MM.1S (cell line): ENCODE measurements around the gene PSTPIP1.

ENCODE experiments used
- DNase-seq: peaks from one replicate; pipeline ENCODE4 v3.0.0-alpha.2; 2015
- H2AFZ ChIP-seq: fragments of 300-600 bp; sonication (generic); 2 replicates; pipeline ENCODE4 v1.6.0; 2016; ENCODE audit warnings: antibody characterized with exemption, low read length
- H3F3A ChIP-seq: fragments of 300-600 bp; sonication (generic); 2 replicates; pipeline ENCODE4 v1.6.1; 2016; ENCODE audit warnings: mild to moderate bottlenecking, antibody characterized with exemption, low read length, moderate library complexity, mixed read lengths; ENCODE audit not compliant: insufficient read depth
- H3K27ac ChIP-seq: fragments of 300-600 bp; sonication (generic); 2 replicates; pipeline ENCODE4 v1.5.1; 2016; ENCODE audit warnings: mild to moderate bottlenecking, low read length
- H3K27me3 ChIP-seq: fragments of 300-600 bp; sonication (generic); replicated peaks from 2 replicates; pipeline ENCODE4 v1.6.0; 2016; ENCODE audit warnings: low read length; ENCODE audit not compliant: insufficient read depth
- H3K36me3 ChIP-seq: fragments of 300-600 bp; sonication (generic); replicated peaks from 2 replicates; pipeline ENCODE4 v1.6.1; 2016; ENCODE audit warnings: mild to moderate bottlenecking, low read length, mixed read lengths; ENCODE audit not compliant: insufficient read depth
- H3K4me1 ChIP-seq: fragments of 300-600 bp; sonication (generic); 2 replicates; pipeline ENCODE4 v1.6.1; 2016; ENCODE audit warnings: low read length, mixed read lengths
- H3K4me2 ChIP-seq: fragments of 300-600 bp; sonication (generic); 2 replicates; pipeline ENCODE4 v1.6.0; 2016; ENCODE audit warnings: low read depth, low read length
- H3K4me3 ChIP-seq: fragments of 300-600 bp; sonication (generic); 2 replicates; pipeline ENCODE4 v1.5.1; 2016; ENCODE audit warnings: low read length, mixed read lengths
- H3K79me2 ChIP-seq: fragments of 300-600 bp; sonication (generic); 2 replicates; pipeline ENCODE4 v1.6.1; 2016; ENCODE audit warnings: mixed run types, low read length, mixed read lengths
- H3K9ac ChIP-seq: fragments of 300-600 bp; sonication (generic); 2 replicates; pipeline ENCODE4 v1.6.1; 2016; ENCODE audit warnings: low read length, mixed read lengths
- H3K9me2 ChIP-seq: fragments of 300-600 bp; sonication (generic); replicated peaks from 2 replicates; pipeline ENCODE4 v1.6.1; 2016; ENCODE audit warnings: mild to moderate bottlenecking, low read length, mixed read lengths; ENCODE audit not compliant: insufficient read depth
- H3K9me3 ChIP-seq: fragments of 300-600 bp; sonication (generic); replicated peaks from 2 replicates; pipeline ENCODE4 v1.6.1; 2016; ENCODE audit warnings: mild to moderate bottlenecking, low read length, mixed read lengths; ENCODE audit not compliant: insufficient read depth
- H4K20me1 ChIP-seq: fragments of 300-600 bp; sonication (generic); 2 replicates; pipeline ENCODE4 v1.6.1; 2016; ENCODE audit warnings: mild to moderate bottlenecking, low read length, moderate library complexity, mixed read lengths; ENCODE audit not compliant: insufficient read depth
- CTCF ChIP-seq: fragments of 300-600 bp; sonication (generic); IDR thresholded peaks from 2 replicates; pipeline ENCODE4 v1.5.1; 2016; ENCODE audit warnings: antibody characterized with exemption, low read length, mixed read lengths
- EZH2 ChIP-seq: fragments of 300-600 bp; sonication (generic); optimal IDR thresholded peaks from 2 replicates; pipeline ENCODE3; 2017; ENCODE audit warnings: low read depth, mild to moderate bottlenecking, antibody characterized with exemption, low read length, mixed read lengths
- EZH2phosphoT487 ChIP-seq: fragments of 300-600 bp; sonication (generic); IDR thresholded peaks from 2 replicates; pipeline ENCODE4 v1.6.1; 2018; ENCODE audit warnings: antibody characterized with exemption, low read length

The PSTPIP1 gene

GRCh38 chr15:77004189-77004588, 9.3 kb downstream of the PSTPIP1 start:
- Histone ChIP-seq H2AFZ (no peak overlapping the region), H3K27ac (no peak overlapping the region), H3K27me3 (no peaks in the 10 kb centered on the region), H3K4me3 (no peak overlapping the region), H3K4me2 (no peak overlapping the region), H3K9ac (no peak overlapping the region), H4K20me1 (no peaks in the 10 kb centered on the region), H3K9me2 (no peaks in the 10 kb centered on the region), H3F3A (no peaks in the 10 kb centered on the region; the same call in 1 of the 2 replicates), H3K9me3 (no peaks in the 10 kb centered on the region), H3K4me1 (peaks cover 10% of the 10 kb centered on the region), H3K36me3 (no peaks in the 10 kb centered on the region), H3K79me2 (no peaks in the 10 kb centered on the region)
- TF ChIP-seq EZH2, result no peak
- TF ChIP-seq EZH2phosphoT487, result no peak
- TF ChIP-seq CTCF, result no peak
- no peak for DNase-seq

GRCh38 chr15:77009176-77009575, 14.2 kb downstream of the PSTPIP1 start:
- Histone ChIP-seq H3K79me2 (no peaks in the 10 kb centered on the region), H2AFZ (no peak overlapping the region), H3K36me3 (no peaks in the 10 kb centered on the region), H3K9me2 (no peaks in the 10 kb centered on the region), H3K9me3 (no peaks in the 10 kb centered on the region), H4K20me1 (no peaks in the 10 kb centered on the region), H3F3A (no peaks in the 10 kb centered on the region), H3K4me2 (no peak overlapping the region), H3K27me3 (no peaks in the 10 kb centered on the region), H3K4me1 (no peaks in the 10 kb centered on the region), H3K4me3 (no peak overlapping the region), H3K27ac (no peak overlapping the region), H3K9ac (no peak overlapping the region)
- TF ChIP-seq CTCF, result no peak
- TF ChIP-seq EZH2phosphoT487, result no peak
- TF ChIP-seq EZH2, result no peak
- DNase-seq, result no peak

- H2AFZ ChIP-seq, result no peak overlapping the region
Measured at GRCh38 chr15:77009646-77010311, 14.9 kb downstream of the PSTPIP1 start.

More at GRCh38 chr15:77009646-77010311, 14.9 kb downstream of the PSTPIP1 start:
- TF ChIP-seq EZH2 (no peak), EZH2phosphoT487 (no peak), CTCF (no peak)
- Histone ChIP-seq H3K4me3 (no peak overlapping the region), H3K4me1 (no peaks in the 10 kb centered on the region), H3F3A (no peaks in the 10 kb centered on the region), H3K27ac (no peak overlapping the region), H3K27me3 (no peaks in the 10 kb centered on the region), H3K9me3 (no peaks in the 10 kb centered on the region), H3K9ac (no peak overlapping the region), H3K36me3 (no peaks in the 10 kb centered on the region), H3K9me2 (no peaks in the 10 kb centered on the region), H4K20me1 (no peaks in the 10 kb centered on the region), H3K79me2 (no peaks in the 10 kb centered on the region), H3K4me2 (no peak overlapping the region)
- DNase-seq, result no peak
